Posterior vena cava (tissue), 2 donors: ENCODE results near the gene GCKR. TPM values are rescaled to one million over a fixed set of nuclear protein-coding genes. Genes with fewer than 3 reads are reported as not detected.
A peak's percentile ranks its signal among the peaks of the same experiment; 100 is the strongest.

Experiments used
- DNase-seq: peaks from one replicate; pipeline ENCODE4 v3.0.0-alpha.2; 2020; ENCODE audit warnings: low spot score
- intact Hi-C, 2 donors: fragments of 100-400 bp; cut with DNase I; formaldehyde crosslinking; loops; one replicate each; pipeline versions ENCODE4 v1.14.1 to v1.14.2; 2022 to 2023
- long read RNA-seq, 2 donors: library from polyadenylated mRNA; unstranded; transcript quantifications; one replicate each; pipeline ENCODE4 v2.0.0, GENCODE V29; 2020 to 2021
- total RNA-seq, 2 donors: library from RNA; stranded (reverse); fragmentation: NEBNext Ultra II Directional; extraction: Animal tissue kit (Norgen Biotek cat#: 25700); gene quantifications; one replicate each; pipeline ENCODE4 v1.2.1, GENCODE V29; 2021
- donor health status: DM: yes; HTN: yes; CAD: no.
- donor health status: DM: yes; HTN: yes; CAD: no.

GCKR gene, protein sequence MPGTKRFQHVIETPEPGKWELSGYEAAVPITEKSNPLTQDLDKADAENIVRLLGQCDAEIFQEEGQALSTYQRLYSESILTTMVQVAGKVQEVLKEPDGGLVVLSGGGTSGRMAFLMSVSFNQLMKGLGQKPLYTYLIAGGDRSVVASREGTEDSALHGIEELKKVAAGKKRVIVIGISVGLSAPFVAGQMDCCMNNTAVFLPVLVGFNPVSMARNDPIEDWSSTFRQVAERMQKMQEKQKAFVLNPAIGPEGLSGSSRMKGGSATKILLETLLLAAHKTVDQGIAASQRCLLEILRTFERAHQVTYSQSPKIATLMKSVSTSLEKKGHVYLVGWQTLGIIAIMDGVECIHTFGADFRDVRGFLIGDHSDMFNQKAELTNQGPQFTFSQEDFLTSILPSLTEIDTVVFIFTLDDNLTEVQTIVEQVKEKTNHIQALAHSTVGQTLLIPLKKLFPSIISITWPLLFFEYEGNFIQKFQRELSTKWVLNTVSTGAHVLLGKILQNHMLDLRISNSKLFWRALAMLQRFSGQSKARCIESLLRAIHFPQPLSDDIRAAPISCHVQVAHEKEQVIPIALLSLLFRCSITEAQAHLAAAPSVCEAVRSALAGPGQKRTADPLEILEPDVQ
- 1 to 10 TPM in 1 of 2 donors, under 1 TPM in 1; 0.65 to 2.9 TPM for total RNA-seq
- long read RNA-seq, donor 1, partial matches to known transcripts, result 0 of 1 reads
- long read RNA-seq, donor 1, other reads (novel, unspliced or antisense), result 1 of 1 reads
- long read RNA-seq, donor 2, partial matches to known transcripts, result 0 of 3 reads
- long read RNA-seq, donor 2, other reads (novel, unspliced or antisense), result 3 of 3 reads

DNA sequence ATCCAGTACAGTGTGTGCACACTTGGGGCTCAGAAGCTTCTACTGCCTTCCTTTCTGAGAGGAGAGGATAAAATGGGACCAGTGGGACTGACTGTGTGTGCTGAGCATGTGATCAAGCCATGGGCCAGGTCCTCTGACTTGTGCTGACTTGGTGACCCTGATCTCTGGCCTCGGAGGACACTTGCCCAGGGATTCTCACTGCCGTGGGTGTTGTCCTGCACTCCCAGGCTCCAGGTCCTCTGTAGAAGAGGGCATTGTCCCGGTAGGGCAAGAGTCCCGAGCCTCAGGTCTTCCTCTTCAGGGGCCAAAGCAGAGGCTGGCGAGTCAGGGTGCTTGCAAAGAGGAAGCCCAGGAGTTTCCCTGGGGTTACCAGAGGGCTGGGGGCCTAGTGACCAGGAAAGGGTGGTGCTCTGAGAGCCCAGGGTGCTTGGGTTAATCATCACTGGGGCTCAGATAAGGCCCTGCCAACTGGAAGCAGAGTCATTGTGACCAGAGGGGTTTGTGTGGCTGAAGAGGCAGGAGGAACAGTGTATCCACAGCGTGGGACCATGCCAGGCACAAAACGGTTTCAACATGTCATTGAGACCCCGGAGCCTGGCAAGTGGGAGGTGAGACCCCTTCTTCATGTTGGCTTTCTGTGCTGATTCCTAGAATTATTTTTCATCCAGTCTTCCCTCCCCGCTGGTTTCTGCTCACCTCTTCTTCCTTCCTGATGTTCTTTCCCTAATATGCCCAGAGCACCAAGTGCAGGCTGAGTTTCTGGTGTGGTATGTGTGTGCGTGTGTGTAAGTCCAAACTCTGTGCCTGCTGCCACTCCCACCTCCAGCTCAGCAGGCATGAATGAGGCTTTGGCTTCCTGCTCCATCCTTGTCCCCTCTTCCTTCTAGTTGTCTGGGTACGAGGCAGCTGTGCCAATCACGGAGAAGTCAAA is at the start of gene GCKR:
Gene GCKR (plus strand): TSS at position 483 of the 931 bp plus-strand sequence. CDS start 66 bp downstream, at position 549.
- intact Hi-C loops, result loop anchor here in 1 of 2 donors (10.0 kb wide), 1 partner anchor 88 kb away; the partner anchor contains the start of gene ZNF512

GRCh38 chr2:27448381-27448780 is 48.3 kb upstream of the GCKR start:
- intact Hi-C loops, result no loop called here
- no peak for DNase-seq

More for the DNA sequence above, at the start of gene GCKR:
- peak; percentile 41 for DNase-seq

DNA sequence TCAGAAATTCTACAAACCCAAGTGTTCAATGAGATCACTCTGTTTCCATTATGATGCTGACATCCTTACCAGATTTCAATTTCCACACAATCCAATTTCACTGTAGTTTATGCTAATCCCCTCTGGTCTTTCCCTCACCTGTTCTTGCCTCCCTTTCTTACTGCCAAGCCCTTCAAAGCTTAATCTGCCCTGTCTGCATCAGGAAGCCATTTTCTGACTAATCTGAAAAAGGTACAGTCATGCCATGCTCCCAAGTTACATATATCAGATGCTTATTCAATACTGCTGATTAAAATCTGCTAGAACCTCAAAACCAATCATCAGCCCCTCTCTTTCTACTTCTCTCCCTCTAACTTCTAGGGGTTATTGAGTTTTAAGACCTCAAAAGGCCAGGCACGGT is 45.5 kb upstream of the GCKR start:
- no peak for DNase-seq
- intact Hi-C loops, result no loop called here

GRCh38 chr2:27453968-27454367 is 42.7 kb upstream of the GCKR start:
- no peak for DNase-seq
- intact Hi-C loops, result no loop called here

DNA sequence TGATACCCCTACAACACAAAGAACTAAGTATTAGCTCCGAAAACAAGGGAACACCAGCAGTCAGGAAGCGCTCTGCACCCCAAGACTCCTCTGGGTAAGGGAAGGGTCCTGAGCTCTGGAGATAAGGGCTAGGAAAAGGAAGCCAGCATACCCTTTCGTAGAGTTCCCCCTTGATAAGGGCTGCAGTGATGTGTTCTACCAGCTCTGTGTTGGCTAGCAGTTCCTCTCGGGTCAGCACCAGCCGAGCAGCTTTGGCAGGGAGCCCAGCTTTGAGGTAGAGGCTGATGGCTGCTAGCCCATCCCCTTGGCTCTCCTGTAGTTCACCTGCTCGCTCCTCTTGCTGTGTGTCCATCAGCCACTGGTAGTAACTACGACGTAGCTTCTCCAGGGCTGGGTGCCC is 35.5 kb upstream of the GCKR start:
- DNase-seq, result no peak
- intact Hi-C loops, result no loop called here

- intact Hi-C loops, result no loop called here
- DNase-seq, result no peak
Observed at GRCh38 chr2:27464443-27464842, 32.2 kb upstream of the GCKR start.

- intact Hi-C loops, result no loop called here
- no peak for DNase-seq
Observed at GRCh38 chr2:27471961-27472360, 24.7 kb upstream of the GCKR start.

DNA sequence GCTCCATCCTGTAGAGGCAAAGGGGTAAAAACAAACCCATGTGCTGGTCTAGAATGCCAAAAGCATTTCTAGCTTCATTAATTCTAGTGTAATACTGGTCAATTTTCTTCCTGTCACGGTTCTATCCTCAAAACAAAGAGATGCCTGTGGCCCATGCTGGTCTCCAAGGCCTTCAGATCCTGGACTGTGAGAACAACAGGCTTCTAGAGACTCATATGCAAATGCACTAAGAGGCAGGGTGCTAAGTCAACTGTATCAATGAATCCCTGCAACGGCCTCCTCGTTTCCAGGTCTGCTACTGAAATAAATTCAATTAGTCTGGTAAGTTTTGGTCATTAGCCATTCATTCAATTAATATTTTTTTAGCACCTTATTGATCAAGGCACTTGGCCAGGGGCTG is 11.1 kb upstream of the GCKR start:
- intact Hi-C loops, result no loop called here
- DNase-seq, result no peak

- DNase-seq, result peak; percentile 37
- intact Hi-C loops, result no loop called here
Observed at GRCh38 chr2:27489118-27489497, 7.5 kb upstream of the GCKR start.

DNA sequence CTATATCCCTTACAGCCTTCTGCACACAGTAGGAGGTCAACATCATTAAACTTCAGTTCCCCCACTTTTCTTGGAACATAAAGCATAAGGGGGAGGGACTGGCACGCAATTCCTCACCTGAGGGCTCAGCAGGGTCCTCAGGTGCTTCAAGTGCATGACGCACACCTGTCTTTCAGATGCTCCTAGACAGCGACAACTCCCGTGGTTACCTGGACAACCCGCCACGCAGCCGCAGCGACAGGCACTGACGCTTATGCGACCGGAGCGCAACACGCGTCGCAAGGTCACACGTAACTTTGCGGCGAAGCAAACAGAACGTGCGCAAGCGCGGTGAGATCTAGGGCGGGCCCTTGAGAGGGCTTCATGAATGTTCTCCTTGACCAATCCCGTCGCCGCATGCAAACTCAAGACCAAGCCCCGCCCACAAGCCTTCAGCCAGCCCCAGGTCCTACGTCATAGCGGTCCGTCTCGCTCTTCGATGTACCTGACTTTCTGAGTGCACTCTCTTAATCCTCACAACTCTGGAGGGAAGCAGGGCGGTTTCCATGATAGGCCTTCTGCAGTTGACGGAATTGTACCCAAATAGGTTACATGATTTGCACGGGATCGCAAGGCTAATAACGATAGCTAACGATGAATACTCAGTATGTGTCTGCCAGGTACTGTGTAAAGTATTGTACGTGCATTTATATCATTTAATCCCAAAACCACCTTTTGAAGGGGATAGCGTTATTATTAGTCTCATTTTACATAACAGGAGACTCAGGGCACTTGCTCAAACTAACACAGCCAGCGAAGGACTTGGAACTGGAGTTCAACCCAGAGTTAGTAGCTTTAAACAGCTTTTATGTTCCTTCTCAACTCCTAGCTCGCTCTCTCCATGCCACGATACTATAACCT is 6.9 kb upstream of the GCKR start, which contains the start of gene IFT172:
Gene IFT172 (minus strand): TSS at position 246 of the 900 bp plus-strand sequence. CDS start 90 bp downstream, at position 156.
- DNase-seq, result peak; percentile 99
- intact Hi-C loops, result loop anchor here in 1 of 2 donors (10.0 kb wide), 1 partner anchor 95 kb away; the partner anchor contains the start of gene ZNF512

GRCh38 chr2:27492557-27492956 is 4.1 kb upstream of the GCKR start:
- no peak for DNase-seq
- intact Hi-C loops, result loop anchor here in 1 of 2 donors (10.0 kb wide), 1 partner anchor 92 kb away; the partner anchor contains the start of gene ZNF512

DNA sequence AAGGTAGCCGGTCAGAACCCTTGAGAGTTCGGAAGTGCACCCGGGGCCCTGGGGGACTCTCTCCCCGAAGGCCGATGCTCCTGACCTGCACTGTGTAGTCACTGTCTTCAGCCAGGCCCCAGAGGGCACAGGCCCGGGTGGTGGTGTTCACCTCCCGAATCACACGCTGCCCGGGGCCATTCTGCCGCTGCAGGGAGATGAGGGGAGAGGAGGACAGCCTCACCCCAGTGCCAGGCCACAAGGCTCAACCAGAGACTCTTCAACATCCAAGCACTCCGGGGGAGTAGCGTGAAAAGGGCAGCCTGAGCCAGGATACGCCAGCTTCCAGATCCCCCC is 2.7 kb upstream of the GCKR start:
- peak; percentile 78 for DNase-seq
- intact Hi-C loops, result loop anchor here in 1 of 2 donors (10.0 kb wide), 1 partner anchor 91 kb away; the partner anchor contains the start of gene ZNF512

DNA sequence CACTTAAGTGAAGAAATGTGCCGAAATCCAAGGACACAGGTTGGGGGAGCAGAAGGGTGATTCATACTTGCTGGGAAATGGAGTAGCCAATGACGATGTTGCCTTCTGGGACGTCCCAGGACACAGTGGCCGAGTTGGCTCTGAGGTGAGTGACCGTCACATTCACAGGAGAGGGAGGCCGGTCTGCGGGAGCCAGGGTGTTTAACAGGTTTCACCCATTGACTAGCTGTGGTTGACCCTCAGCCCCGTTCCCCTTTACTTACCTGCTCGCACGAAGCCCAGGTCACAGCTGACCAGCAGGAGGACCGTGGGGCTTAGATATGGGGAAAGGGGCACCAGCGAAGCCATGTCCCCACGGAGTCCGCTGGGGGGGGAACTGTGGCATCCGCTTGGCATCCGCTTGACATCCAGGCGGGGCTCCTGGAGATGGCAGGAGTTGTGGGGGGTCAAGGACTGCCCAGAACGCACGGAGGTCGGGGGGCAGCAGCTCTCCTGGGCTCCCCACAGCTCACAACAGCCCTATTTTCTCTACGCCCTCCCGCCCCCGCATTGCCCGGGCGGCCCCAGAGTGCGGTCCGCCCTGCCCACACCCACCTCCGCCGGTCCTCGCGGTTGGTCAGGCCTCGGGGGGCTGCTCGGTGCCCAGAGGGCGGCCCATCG is 2.2 kb upstream of the GCKR start:
- DNase-seq, result peak; percentile 85
- intact Hi-C loops, result loop anchor here in 1 of 2 donors (10.0 kb wide), 1 partner anchor 90 kb away; the partner anchor contains the start of gene ZNF512

DNA sequence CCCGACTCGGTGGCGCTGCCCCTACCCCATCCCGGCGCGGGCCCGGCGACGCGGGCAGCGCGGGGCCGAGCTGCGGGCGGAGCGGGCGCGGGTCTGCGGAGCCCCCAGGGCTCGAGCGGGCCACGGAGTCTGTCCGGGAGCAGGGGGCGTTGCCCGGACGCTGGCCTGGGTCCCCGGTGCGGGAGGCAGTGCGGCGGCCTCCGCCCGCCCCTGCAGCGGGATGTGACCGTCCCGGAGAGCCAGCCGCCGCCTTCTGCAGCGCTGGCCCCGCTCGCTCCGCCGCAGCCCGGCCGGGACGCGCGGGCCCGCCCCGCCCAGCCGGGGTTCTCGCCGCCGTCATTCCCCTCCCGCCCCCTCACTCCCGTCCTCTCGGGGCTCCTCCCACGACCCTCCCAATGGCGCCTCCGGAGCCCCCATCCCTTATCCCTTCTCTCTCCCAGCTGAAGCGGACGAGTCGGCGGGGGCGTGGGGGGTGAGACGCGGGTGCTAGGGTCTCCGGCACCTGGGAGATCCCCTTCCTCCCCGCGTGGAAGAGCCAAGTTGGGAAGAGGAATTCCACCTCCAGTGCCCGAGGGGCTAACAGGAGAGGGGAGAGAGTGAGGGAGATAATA is 1.6 kb upstream of the GCKR start, which contains the start of gene FNDC4:
Gene FNDC4 (minus strand): TSS at position 257 of the 611 bp plus-strand sequence. CDS start 521 bp downstream, outside the sequence.
- intact Hi-C loops, result loop anchor here in 1 of 2 donors (10.0 kb wide), 1 partner anchor 90 kb away; the partner anchor contains the start of gene ZNF512

GRCh38 chr2:27495840-27496356 is 741 bp upstream of the GCKR start:
- intact Hi-C loops, result loop anchor here in 1 of 2 donors (10.0 kb wide), 1 partner anchor 89 kb away; the partner anchor contains the start of gene ZNF512
- DNase-seq, result no peak

More for the DNA sequence above, 1.6 kb upstream of the GCKR start, which contains the start of gene FNDC4:
- DNase-seq, result peak; percentile 80

DNA sequence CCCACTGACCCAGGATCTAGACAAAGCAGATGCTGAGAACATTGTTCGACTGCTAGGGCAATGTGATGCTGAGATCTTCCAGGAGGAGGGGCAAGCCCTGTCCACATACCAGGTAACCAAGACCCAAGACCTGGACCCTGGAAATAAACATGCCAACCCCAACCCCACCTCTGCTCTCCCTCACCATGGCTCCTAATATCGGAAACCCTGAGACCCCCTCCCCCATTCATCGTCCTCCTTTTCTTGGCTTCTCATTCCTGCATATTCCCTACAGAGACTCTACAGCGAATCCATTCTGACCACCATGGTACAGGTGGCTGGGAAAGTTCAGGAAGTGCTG is 619 bp downstream of the GCKR start:
- DNase-seq, result no peak
- intact Hi-C loops, result loop anchor here in 1 of 2 donors (10.0 kb wide), 1 partner anchor 88 kb away; the partner anchor contains the start of gene ZNF512
